A673 (cell line): Measurements from ENCODE around the gene PER3.

Experiments used
- EZH2 ChIP-seq: fragments of 200-600 bp; sonication (generic); IDR thresholded peaks from 2 replicates; pipeline ENCODE4 v1.6.1; 2017; ENCODE audit warnings: borderline replicate concordance, low read depth, mild to moderate bottlenecking, mixed read lengths, antibody characterized with exemption, low read length; ENCODE audit not compliant: poor library complexity, severe bottlenecking
- TF ChIP-seq, protein P1 (sequence below): fragments of 300-800, 200-600 bp; sonication (generic); conservative IDR thresholded peaks from 2 replicates; pipeline ENCODE4 v1.5.1; 2017; ENCODE audit warnings: low read depth, mild to moderate bottlenecking, antibody characterized with exemption, low read length, moderate library complexity, mixed read lengths

GRCh38 chr1:7753641-7754040 lies 30.4 kb upstream of the PER3 start:
- TF ChIP-seq, protein P1, sequence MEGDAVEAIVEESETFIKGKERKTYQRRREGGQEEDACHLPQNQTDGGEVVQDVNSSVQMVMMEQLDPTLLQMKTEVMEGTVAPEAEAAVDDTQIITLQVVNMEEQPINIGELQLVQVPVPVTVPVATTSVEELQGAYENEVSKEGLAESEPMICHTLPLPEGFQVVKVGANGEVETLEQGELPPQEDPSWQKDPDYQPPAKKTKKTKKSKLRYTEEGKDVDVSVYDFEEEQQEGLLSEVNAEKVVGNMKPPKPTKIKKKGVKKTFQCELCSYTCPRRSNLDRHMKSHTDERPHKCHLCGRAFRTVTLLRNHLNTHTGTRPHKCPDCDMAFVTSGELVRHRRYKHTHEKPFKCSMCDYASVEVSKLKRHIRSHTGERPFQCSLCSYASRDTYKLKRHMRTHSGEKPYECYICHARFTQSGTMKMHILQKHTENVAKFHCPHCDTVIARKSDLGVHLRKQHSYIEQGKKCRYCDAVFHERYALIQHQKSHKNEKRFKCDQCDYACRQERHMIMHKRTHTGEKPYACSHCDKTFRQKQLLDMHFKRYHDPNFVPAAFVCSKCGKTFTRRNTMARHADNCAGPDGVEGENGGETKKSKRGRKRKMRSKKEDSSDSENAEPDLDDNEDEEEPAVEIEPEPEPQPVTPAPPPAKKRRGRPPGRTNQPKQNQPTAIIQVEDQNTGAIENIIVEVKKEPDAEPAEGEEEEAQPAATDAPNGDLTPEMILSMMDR, result no peak
- no peak for TF ChIP-seq EZH2
